NK-92 treated with Interleukin-12 subunit alpha and Interleukin-12 subunit beta, amount 100 ng/mL, for 24 hours (cell line): Measurements from ENCODE around the gene TBCE.
"Not testable (repeated sequence)": the region's sequence is repeated elsewhere in the genome, so short reads cannot be mapped to it uniquely, and the experiment has no call there.

Experiments
- DNase-seq: peaks from one replicate; lab custom pipeline; 2025; lab: John Stamatoyannopoulos, UW

Gene TBCE

GRCh38 chr1:235357485-235358373 lies 9.5 kb upstream of the TBCE start:
- no peak for DNase-seq

GRCh38 chr1:235358899-235359298 lies 8.3 kb upstream of the TBCE start:
- DNase-seq, result no peak

GRCh38 chr1:235364189-235364588 lies 3.0 kb upstream of the TBCE start:
- DNase-seq, result not testable (repeated sequence)

- DNase-seq, result peak; percentile 18
Observed at GRCh38 chr1:235366286-235366685, 941 bp upstream of the TBCE start.

GRCh38 chr1:235368428-235368827 lies 1.2 kb downstream of the TBCE start:
- DNase-seq, result no peak

GRCh38 chr1:235369802-235370201 lies 2.6 kb downstream of the TBCE start:
- DNase-seq, result no peak

GRCh38 chr1:235375919-235376605 lies 8.8 kb downstream of the TBCE start:
- no peak for DNase-seq

GRCh38 chr1:235378134-235378735 lies 11.0 kb downstream of the TBCE start:
- not testable (repeated sequence) for DNase-seq

- DNase-seq, result not testable (repeated sequence)
Observed at GRCh38 chr1:235381955-235382739, 14.9 kb downstream of the TBCE start.

- not testable (repeated sequence) for DNase-seq
Observed at GRCh38 chr1:235385633-235386032, 18.4 kb downstream of the TBCE start.

GRCh38 chr1:235391874-235392273 lies 24.6 kb downstream of the TBCE start:
- DNase-seq, result no peak

- DNase-seq, result no peak
Observed at GRCh38 chr1:235397733-235398132, 30.5 kb downstream of the TBCE start.

GRCh38 chr1:235399661-235400060 lies 32.4 kb downstream of the TBCE start:
- DNase-seq, result no peak

- no peak for DNase-seq
Observed at GRCh38 chr1:235401251-235401650, 34.0 kb downstream of the TBCE start.

- DNase-seq, result peak; percentile 14
Observed at GRCh38 chr1:235402457-235403200, 35.4 kb downstream of the TBCE start.

GRCh38 chr1:235403593-235403992 lies 36.4 kb downstream of the TBCE start:
- no peak for DNase-seq

GRCh38 chr1:235404190-235404589 lies 37.0 kb downstream of the TBCE start:
- DNase-seq, result no peak

GRCh38 chr1:235407419-235407818 lies 40.2 kb downstream of the TBCE start:
- no peak for DNase-seq

- DNase-seq, result no peak
Observed at GRCh38 chr1:235408503-235408960, 41.3 kb downstream of the TBCE start.

- no peak for DNase-seq
Observed at GRCh38 chr1:235409042-235409820, 42.0 kb downstream of the TBCE start.
